Measurements from ENCODE around the gene COL17A1. TPM values are rescaled to one million over a fixed set of nuclear protein-coding genes. Genes with fewer than 3 reads are reported as not detected.

COL17A1 gene
- total and polyA plus RNA-seq, 2 of the 13 experiments (the other 11 are each of a cell fraction or from before 2014, with no cell fraction given): 0.03 TPM; not detected in 1

DNA sequence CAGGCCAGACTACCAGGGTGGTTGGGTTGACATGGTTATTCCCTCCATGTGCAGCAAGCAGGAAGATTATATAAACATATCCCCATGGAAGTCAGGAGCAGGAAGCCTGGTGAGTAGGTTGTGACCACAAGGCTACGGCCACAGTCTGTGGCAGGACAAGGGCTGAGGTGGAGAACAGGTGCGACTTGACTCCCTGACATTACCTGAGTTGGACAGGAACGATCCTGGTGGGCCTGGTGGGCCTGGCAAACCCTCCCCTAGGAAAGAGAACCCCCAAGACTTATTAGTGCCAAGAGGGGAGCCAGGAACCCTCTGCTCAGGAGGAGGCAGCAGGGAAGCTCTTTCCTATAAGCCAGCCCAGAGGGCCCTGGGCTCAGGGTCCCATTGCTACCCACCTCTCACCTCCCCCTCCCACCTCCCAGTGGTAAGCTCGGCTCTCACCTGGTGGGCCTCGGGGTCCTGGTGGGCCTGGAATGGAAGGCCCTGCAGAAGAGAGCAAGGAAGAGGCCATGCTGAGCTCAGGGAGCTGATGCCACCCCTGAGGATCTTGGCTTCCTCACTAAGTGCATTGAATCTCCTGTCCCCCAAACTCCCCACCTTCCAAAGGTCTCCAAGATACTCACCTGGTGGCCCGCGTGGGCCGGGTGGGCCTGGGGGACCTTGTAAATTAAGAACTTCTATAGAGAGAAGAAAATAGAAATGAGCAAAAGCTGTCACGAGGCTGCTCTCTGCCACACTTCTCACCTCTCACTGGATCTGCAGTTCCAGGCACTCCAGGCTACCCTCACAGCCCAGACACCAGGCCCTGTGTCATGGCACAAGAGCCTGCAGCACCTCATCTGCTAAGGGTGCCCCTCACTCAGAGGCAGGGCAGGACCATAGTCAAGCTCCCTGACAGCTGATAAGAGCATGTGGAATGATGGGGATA, 44.6 kb downstream of the COL17A1 start:
- CTCF ChIA-PET (ENCODE audit: low intra/inter-chr PET ratio, low total read pairs): no interaction called here
- Histone ChIP-seq H3K27ac (ENCODE audit: extremely low read length, insufficient read depth, low read length) (no peak overlapping the region), H3K36me3 (replicated peaks in 1 of 2; ENCODE audit: control insufficient read depth in 1 of 2, insufficient read depth in 2 of 2, low read length in 2 of 2) (no peaks in the 10 kb centered on the region), H3K27me3 (ENCODE audit: control insufficient read depth in 1 of 2, insufficient read depth in 2 of 2, low read length in 2 of 2) (peaks cover 5 to 46% of the 10 kb centered on the region in 2 experiments), H3K4me2 (ENCODE audit: low read depth, low read length) (no peak overlapping the region), H3K9me3 (ENCODE audit: low read length) (no peaks in the 10 kb centered on the region), H4K20me1 (ENCODE audit: insufficient read depth, low read length) (no peaks in the 10 kb centered on the region), H3K4me1 (ENCODE audit: insufficient read depth, low read length) (no peaks in the 10 kb centered on the region; the same call in 1 of the 2 replicates), H3K79me2 (ENCODE audit: insufficient read depth, low read length) (no peaks in the 10 kb centered on the region), H3K9ac (ENCODE audit: insufficient read depth, low read depth, low read length) (no peak overlapping the region), H2AFZ (ENCODE audit: low read length) (no peak overlapping the region), H3K4me3 (replicated peaks in 1 of 3; ENCODE audit: insufficient read depth in 1 of 3, low read depth in 2 of 3, low read length in 3 of 3) (no peak overlapping the region)
- WGBS (ENCODE audit: low lambda C conversion rate): 4% methylated on average over 8 of the region's 9 CpGs
- no peak for DNase-seq (ENCODE audit: low spot score)
- FAIRE-seq: no peak
- BruUV-seq (replicated peaks): no TSS peak
- no peak for ATAC-seq
- POLR2A ChIA-PET: no interaction called here
- in situ Hi-C loops (cut with HindIII; ENCODE audit: extremely low pct_ligation_motif_present, low pct_unique_long_range_greater_than_20kb): loop anchor here (10.0 kb wide), 1 partner anchor 314 kb away; the partner anchor contains the start of gene CFAP58
- intact Hi-C loops (cut with micrococcal nuclease; ENCODE audit: unreplicated experiment): no loop called here
- TF ChIP-seq, protein P1, sequence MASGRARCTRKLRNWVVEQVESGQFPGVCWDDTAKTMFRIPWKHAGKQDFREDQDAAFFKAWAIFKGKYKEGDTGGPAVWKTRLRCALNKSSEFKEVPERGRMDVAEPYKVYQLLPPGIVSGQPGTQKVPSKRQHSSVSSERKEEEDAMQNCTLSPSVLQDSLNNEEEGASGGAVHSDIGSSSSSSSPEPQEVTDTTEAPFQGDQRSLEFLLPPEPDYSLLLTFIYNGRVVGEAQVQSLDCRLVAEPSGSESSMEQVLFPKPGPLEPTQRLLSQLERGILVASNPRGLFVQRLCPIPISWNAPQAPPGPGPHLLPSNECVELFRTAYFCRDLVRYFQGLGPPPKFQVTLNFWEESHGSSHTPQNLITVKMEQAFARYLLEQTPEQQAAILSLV (CRISPR knock-in tag; IDR thresholded peaks at IDR 0.05; ENCODE audit: borderline replicate concordance): no peak
- no peak for TF ChIP-seq ZNF253 (CRISPR knock-in tag; IDR thresholded peaks at IDR 0.05; ENCODE audit: borderline replicate concordance)
- TF ChIP-seq JUN (CRISPR knock-in tag; IDR thresholded peaks at IDR 0.05): no peak
- no peak for TF ChIP-seq HNRNPL (IDR thresholded peaks at IDR 0.05; ENCODE audit: low read depth, low read length)
- TF ChIP-seq HMGA1 (CRISPR knock-in tag; conservative IDR thresholded peaks at IDR 0.05): no peak
- no peak for TF ChIP-seq ZNF34 (CRISPR knock-in tag; IDR thresholded peaks at IDR 0.05; ENCODE audit: borderline replicate concordance)
- no peak for TF ChIP-seq CCDC6 (CRISPR knock-in tag; IDR thresholded peaks at IDR 0.05)
- TF ChIP-seq ZSCAN21 (CRISPR knock-in tag; IDR thresholded peaks at IDR 0.05; ENCODE audit: borderline replicate concordance): no peak
- no peak for TF ChIP-seq ETV5 (CRISPR knock-in tag; IDR thresholded peaks at IDR 0.05; ENCODE audit: borderline replicate concordance)
- TF ChIP-seq, protein P2, sequence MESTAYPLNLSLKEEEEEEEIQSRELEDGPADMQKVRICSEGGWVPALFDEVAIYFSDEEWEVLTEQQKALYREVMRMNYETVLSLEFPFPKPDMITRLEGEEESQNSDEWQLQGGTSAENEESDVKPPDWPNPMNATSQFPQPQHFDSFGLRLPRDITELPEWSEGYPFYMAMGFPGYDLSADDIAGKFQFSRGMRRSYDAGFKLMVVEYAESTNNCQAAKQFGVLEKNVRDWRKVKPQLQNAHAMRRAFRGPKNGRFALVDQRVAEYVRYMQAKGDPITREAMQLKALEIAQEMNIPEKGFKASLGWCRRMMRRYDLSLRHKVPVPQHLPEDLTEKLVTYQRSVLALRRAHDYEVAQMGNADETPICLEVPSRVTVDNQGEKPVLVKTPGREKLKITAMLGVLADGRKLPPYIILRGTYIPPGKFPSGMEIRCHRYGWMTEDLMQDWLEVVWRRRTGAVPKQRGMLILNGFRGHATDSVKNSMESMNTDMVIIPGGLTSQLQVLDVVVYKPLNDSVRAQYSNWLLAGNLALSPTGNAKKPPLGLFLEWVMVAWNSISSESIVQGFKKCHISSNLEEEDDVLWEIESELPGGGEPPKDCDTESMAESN (CRISPR knock-in tag; conservative IDR thresholded peaks at IDR 0.05): no peak
- TF ChIP-seq ZC3H4 (CRISPR knock-in tag; IDR thresholded peaks at IDR 0.05; ENCODE audit: borderline replicate concordance): no peak
- no peak for TF ChIP-seq HOXA5 (CRISPR knock-in tag; IDR thresholded peaks at IDR 0.05)
- no peak for TF ChIP-seq ZNF605 (CRISPR knock-in tag; IDR thresholded peaks at IDR 0.05)
- TF ChIP-seq POGZ (CRISPR knock-in tag; IDR thresholded peaks at IDR 0.05): no peak
- TF ChIP-seq MTF1 (CRISPR knock-in tag; IDR thresholded peaks at IDR 0.05): no peak
- TF ChIP-seq TRIM24 (CRISPR knock-in tag; IDR thresholded peaks at IDR 0.05): no peak
- no peak for TF ChIP-seq PHF20 (CRISPR knock-in tag; IDR thresholded peaks at IDR 0.05)
- no peak for TF ChIP-seq ZNF83 (CRISPR knock-in tag; IDR thresholded peaks at IDR 0.05; ENCODE audit: borderline replicate concordance)
- no peak for TF ChIP-seq ZSCAN12 (CRISPR knock-in tag; IDR thresholded peaks at IDR 0.05)
